ENCODE data around the gene RCOR1. TPM values are rescaled to one million over a fixed set of nuclear protein-coding genes. Genes with fewer than 3 reads are reported as not detected.

The RCOR1 gene
- total and polyA plus RNA-seq, 2 of the 8 experiments (the other 6 are each of a cell fraction or from before 2014, with no cell fraction given) = 12.3 to 26.3 TPM

GRCh38 chr14:102606296-102606695, 13.8 kb downstream of the RCOR1 start (continued):
- no peak for TF ChIP-seq E2F6 (IDR thresholded peaks at IDR 0.05)
- no peak for TF ChIP-seq ASH2L (IDR thresholded peaks at IDR 0.05; ENCODE audit: low read length)
- no peak for TF ChIP-seq SIX5 (IDR thresholded peaks at IDR 0.05; ENCODE audit: low read depth, low read length)
- no peak for TF ChIP-seq FOSL1 (IDR thresholded peaks at IDR 0.05; ENCODE audit: insufficient read depth, low read depth, low read length)
